Endothelial cell of umbilical vein (primary cell): ENCODE measurements around the gene SFMBT2. TPM values are rescaled to one million over a fixed set of nuclear protein-coding genes. Genes with fewer than 3 reads are reported as not detected.

Source experiments
- BruUV-seq: library from RNA; stranded (reverse); fragments of 400-500 nt; replicated peaks from 2 replicates; lab custom pipeline; 2021; lab: Mats Ljungman, UMichigan
- CTCF ChIA-PET: fragments of 300-600, 350-600 bp; sonication (Branson Sonifier 250); formaldehyde crosslinking; loops from one replicate; lab custom pipeline; 2021; ENCODE audit warnings: antibody characterized with exemption, inconsistent platforms; lab: Charles Lee
- POLR2A ChIA-PET: fragments of 300-600, 350-600 bp; sonication (Branson Sonifier 250); formaldehyde crosslinking; loops from one replicate; lab custom pipeline; 2021; ENCODE audit warnings: antibody characterized with exemption, inconsistent platforms; lab: Charles Lee
- DNase-seq: peaks from one replicate; pipeline ENCODE4 v3.0.0-alpha.2; 2011; ENCODE audit warnings: low read depth, low spot score
- FAIRE-seq: peaks from 2 replicates; lab custom pipeline; 2011; peaks lifted over from hg19 to GRCh38; lab: Jason Lieb, UNC
- H2AFZ ChIP-seq: 2 replicates; pipeline ENCODE4 v1.6.0; 2012; ENCODE audit warnings: low read depth, low read length, control low read depth, inconsistent platforms
- H3K27ac ChIP-seq: 2 replicates; pipeline ENCODE4 v1.5.1; 2011; ENCODE audit warnings: low read depth, mild to moderate bottlenecking, control low read depth, low read length, moderate library complexity; ENCODE audit not compliant: insufficient read depth
- H3K27me3 ChIP-seq, 2 experiments: 2 replicates each; pipeline versions ENCODE4 v1.6.0 to v1.6.1; 2011; ENCODE audit warnings: low read length in 2 of 2, mixed read lengths in 1 of 2; ENCODE audit not compliant: control insufficient read depth in 2 of 2, insufficient read depth in 2 of 2
- H3K36me3 ChIP-seq, 2 experiments: 2 replicates in 1 of 2; 3 replicates in 1 of 2; pipeline ENCODE4 v1.5.1; 2011; ENCODE audit warnings: low read length in 2 of 2, mild to moderate bottlenecking in 1 of 2, moderate library complexity in 1 of 2; ENCODE audit not compliant: control insufficient read depth in 2 of 2, insufficient read depth in 2 of 2; ENCODE audit errors: extremely low read depth in 1 of 2
- H3K4me1 ChIP-seq: 3 replicates; pipeline ENCODE4 v1.5.1; 2011; ENCODE audit warnings: mild to moderate bottlenecking, low read length; ENCODE audit not compliant: control insufficient read depth, insufficient read depth; ENCODE audit errors: extremely low read depth
- H3K4me2 ChIP-seq: 2 replicates; pipeline ENCODE4 v1.6.1; 2011; ENCODE audit warnings: low read length, control low read depth, mixed read lengths; ENCODE audit not compliant: insufficient read depth
- H3K4me3 ChIP-seq, 3 experiments: fragments of 200-600 bp in 1 of 3; sonication (generic), shearing (Covaris generic) in 1 of 3; replicated peaks in 1 of 3; 2 replicates each; pipeline ENCODE4 v1.5.1; 2011 to 2016; ENCODE audit warnings: control low read depth in 3 of 3, low read length in 3 of 3, mild to moderate bottlenecking in 2 of 3, inconsistent platforms in 1 of 3, low read depth in 1 of 3, moderate library complexity in 1 of 3; ENCODE audit not compliant: insufficient read depth in 1 of 3
- H3K79me2 ChIP-seq: 2 replicates; pipeline ENCODE4 v1.6.0; 2012; ENCODE audit warnings: low read length, inconsistent platforms; ENCODE audit not compliant: control insufficient read depth, insufficient read depth
- H3K9ac ChIP-seq: replicated peaks from 2 replicates; pipeline ENCODE3; 2011; ENCODE audit warnings: low read length, control low read depth; ENCODE audit not compliant: insufficient read depth; ENCODE audit errors: extremely low read depth
- H3K9me1 ChIP-seq: replicated peaks from 3 replicates; pipeline ENCODE4 v1.6.0; 2011; ENCODE audit warnings: mild to moderate bottlenecking, low read length; ENCODE audit not compliant: control insufficient read depth, insufficient read depth; ENCODE audit errors: extremely low read depth
- H3K9me3 ChIP-seq: replicated peaks from 2 replicates; pipeline ENCODE4 v1.5.1; 2012; ENCODE audit warnings: low read length, inconsistent platforms; ENCODE audit not compliant: control insufficient read depth, insufficient read depth
- H4K20me1 ChIP-seq: replicated peaks from 2 replicates; pipeline ENCODE3; 2011; ENCODE audit warnings: mild to moderate bottlenecking, low read length; ENCODE audit not compliant: control insufficient read depth, insufficient read depth; ENCODE audit errors: extremely low read depth
- EZH2 ChIP-seq: IDR thresholded peaks from 2 replicates; pipeline ENCODE4 v1.6.1; 2012; ENCODE audit warnings: borderline replicate concordance, low read depth, mild to moderate bottlenecking, moderate library complexity, low read length, inconsistent platforms; ENCODE audit not compliant: severe bottlenecking
- FOS ChIP-seq: IDR thresholded peaks from 2 replicates; pipeline ENCODE4 v1.6.1; 2011; ENCODE audit warnings: mild to moderate bottlenecking, low read length, moderate library complexity, borderline replicate concordance; ENCODE audit not compliant: insufficient read depth
- GATA2 ChIP-seq: IDR thresholded peaks from 2 replicates; pipeline ENCODE4 v1.7.0; 2011; ENCODE audit warnings: low read depth, mild to moderate bottlenecking, moderate library complexity, mixed read lengths, low read length; ENCODE audit not compliant: insufficient read length, insufficient read depth
- JUN ChIP-seq: IDR thresholded peaks from 2 replicates; pipeline ENCODE4 v1.6.1; 2011; ENCODE audit warnings: borderline replicate concordance, low read depth; ENCODE audit not compliant: insufficient read length, insufficient read depth
- MYC ChIP-seq: IDR thresholded peaks from one replicate; pipeline ENCODE4 v1.6.1; 2011; ENCODE audit warnings: mild to moderate bottlenecking, low read depth, low read length
- POLR2A ChIP-seq: IDR thresholded peaks from 2 replicates; pipeline ENCODE4 v1.6.1; 2012; ENCODE audit warnings: low read depth, mild to moderate bottlenecking, control low read depth, low read length
- POLR2AphosphoS5 ChIP-seq: IDR thresholded peaks from 2 replicates; pipeline ENCODE4 v1.6.1; 2012; ENCODE audit warnings: low read depth, mild to moderate bottlenecking, control low read depth, low read length, moderate library complexity; ENCODE audit not compliant: insufficient read depth
- dilution Hi-C: fragments of 300-500 bp; cut with MboI; formaldehyde crosslinking; loops from one replicate; pipeline ENCODE4 v1.15.0; 2019; ENCODE audit warnings: low sequenced_read_pairs; ENCODE audit not compliant: extremely low pct_ligation_motif_present
- intact Hi-C: fragments of 100-400 bp; cut with micrococcal nuclease; formaldehyde crosslinking; loops from one replicate; pipeline ENCODE4 v1.10.0; 2022
- polyA plus RNA-seq, 4 experiments: library from polyadenylated mRNA; depleted of rRNA in 3 of 4; stranded (reverse) in 3 of 4; unstranded in 1 of 4; fragments of >200 nt; gene quantifications; 2 replicates each; pipeline versions ENCODE4 v1.2.1 to v1.2.3, GENCODE V29; 2011 to 2012; ENCODE audit warnings: missing spikeins in 1 of 4
- total RNA-seq: library from RNA; stranded (reverse); gene quantifications from 2 replicates; pipeline ENCODE4 v1.2.3, GENCODE V29; 2021
- TF ChIP-seq, protein P1 (sequence below): IDR thresholded peaks from 2 replicates; pipeline ENCODE4 v1.6.1; 2011; ENCODE audit not compliant: insufficient read depth, insufficient read length
- TF ChIP-seq, protein P2 (sequence below), 2 donors: IDR thresholded peaks; 1 replicate in 1 of 2; 2 replicates in 1 of 2; pipeline ENCODE4 v1.5.1; 2011; ENCODE audit warnings: low read length in 2 of 2, mild to moderate bottlenecking in 2 of 2, moderate library complexity in 2 of 2, control low read depth in 1 of 2, inconsistent platforms in 1 of 2, low read depth in 1 of 2; ENCODE audit not compliant: insufficient read depth in 1 of 2; ENCODE audit errors: extremely low read depth in 1 of 2

SFMBT2 gene
- total and polyA plus RNA-seq, 2 donors (not counting 3 experiments of a cell fraction or from before 2014, with no cell fraction given) = 0.14 to 0.64 TPM

DNA sequence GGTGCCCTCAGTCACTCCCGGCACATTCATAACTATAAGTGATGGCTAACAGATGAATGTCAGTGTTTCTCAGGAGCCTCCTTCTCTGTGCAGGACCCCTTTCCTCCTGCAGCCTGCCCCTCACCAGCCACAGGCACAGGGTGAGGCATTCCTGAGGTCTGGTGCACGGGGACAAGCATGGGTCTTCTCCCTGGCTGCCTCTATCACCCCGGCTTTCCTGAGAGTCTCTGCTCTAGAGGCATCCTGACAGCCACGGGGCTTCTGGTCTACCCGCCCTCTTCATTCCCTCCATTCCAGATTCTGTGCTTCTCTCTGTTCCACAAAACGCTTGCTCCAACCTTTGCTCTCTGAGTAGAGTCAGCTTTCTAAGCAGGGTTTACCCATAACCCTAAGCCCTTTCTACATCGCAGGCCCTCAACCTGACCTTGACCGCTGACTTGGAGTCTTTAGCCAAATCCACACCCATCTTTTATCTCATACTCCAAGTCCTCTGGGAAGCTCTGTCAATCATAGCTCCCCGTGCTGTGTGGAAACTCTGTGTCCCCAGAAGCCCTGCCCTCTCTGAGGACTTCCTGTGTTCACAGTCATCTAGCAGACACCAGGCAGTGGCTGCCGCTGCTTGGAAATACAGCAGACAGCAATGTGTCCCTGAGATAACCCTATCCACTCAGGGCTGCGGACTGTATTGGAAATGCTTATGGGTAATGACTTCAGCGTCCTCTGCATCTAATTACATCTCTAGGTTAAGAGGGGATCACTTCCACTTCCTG lies 159.0 kb downstream of the SFMBT2 start:
- Histone ChIP-seq H3K27me3 (no peaks in the 10 kb centered on the region), H3K27ac (no peak overlapping the region), H3K4me1 (no peaks in the 10 kb centered on the region), H3K9me1 (no peaks in the 10 kb centered on the region), H3K79me2 (no peaks in the 10 kb centered on the region), H3K4me2 (no peak overlapping the region), H2AFZ (no peak overlapping the region), H3K36me3 (no peaks in the 10 kb centered on the region), H3K4me3 (no peak overlapping the region), H4K20me1 (no peaks in the 10 kb centered on the region), H3K9me3 (no peaks in the 10 kb centered on the region), H3K9ac (no peak overlapping the region)
- FAIRE-seq (no peak), DNase-seq (no peak)
- ChIA-PET POLR2A (no interaction called here), CTCF (no interaction called here)
- TF ChIP-seq JUN = no peak
- no peak for TF ChIP-seq GATA2
- no peak for TF ChIP-seq FOS
- TF ChIP-seq POLR2AphosphoS5 = no peak
- no TSS peak for BruUV-seq
- dilution Hi-C loops = no loop called here
- intact Hi-C loops = loop anchor here (10.0 kb wide), 1 partner anchor 327 kb away; no protein-coding TSS in a partner anchor

DNA sequence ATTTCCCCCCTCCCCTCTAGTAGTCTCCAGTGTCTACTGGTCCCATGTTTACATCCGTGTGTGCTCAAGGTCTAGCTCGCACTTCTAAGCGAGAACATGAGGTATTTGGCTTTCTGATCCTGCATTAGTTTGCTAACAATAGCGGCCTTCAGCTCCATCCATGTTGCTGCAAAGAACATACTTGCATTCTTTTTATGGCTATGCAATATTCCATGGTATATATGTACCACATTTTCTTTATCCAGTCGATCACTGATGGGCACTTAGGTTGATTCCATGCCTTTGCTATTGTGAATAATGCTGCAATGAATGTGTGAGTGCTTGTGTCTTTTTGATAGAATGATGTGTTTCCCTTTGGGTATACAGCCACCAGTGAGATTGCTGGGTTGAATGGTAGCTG lies 160.6 kb downstream of the SFMBT2 start:
- Histone ChIP-seq H3K4me1 (no peaks in the 10 kb centered on the region), H4K20me1 (no peaks in the 10 kb centered on the region), H3K9me3 (no peaks in the 10 kb centered on the region), H3K36me3 (no peaks in the 10 kb centered on the region), H2AFZ (no peak overlapping the region), H3K9ac (no peak overlapping the region), H3K9me1 (no peaks in the 10 kb centered on the region), H3K79me2 (no peaks in the 10 kb centered on the region), H3K4me2 (no peak overlapping the region), H3K27ac (no peak overlapping the region), H3K4me3 (no peak overlapping the region), H3K27me3 (no peaks in the 10 kb centered on the region)
- ChIA-PET CTCF (no interaction called here), POLR2A (no interaction called here)
- no TSS peak for BruUV-seq
- FAIRE-seq = no peak
- TF ChIP-seq GATA2 = no peak
- no peak for TF ChIP-seq EZH2
- no peak for TF ChIP-seq POLR2AphosphoS5
- no peak for TF ChIP-seq POLR2A
- TF ChIP-seq JUN = no peak
- TF ChIP-seq, protein P1, sequence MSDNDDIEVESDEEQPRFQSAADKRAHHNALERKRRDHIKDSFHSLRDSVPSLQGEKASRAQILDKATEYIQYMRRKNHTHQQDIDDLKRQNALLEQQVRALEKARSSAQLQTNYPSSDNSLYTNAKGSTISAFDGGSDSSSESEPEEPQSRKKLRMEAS = no peak
- TF ChIP-seq, protein P2, sequence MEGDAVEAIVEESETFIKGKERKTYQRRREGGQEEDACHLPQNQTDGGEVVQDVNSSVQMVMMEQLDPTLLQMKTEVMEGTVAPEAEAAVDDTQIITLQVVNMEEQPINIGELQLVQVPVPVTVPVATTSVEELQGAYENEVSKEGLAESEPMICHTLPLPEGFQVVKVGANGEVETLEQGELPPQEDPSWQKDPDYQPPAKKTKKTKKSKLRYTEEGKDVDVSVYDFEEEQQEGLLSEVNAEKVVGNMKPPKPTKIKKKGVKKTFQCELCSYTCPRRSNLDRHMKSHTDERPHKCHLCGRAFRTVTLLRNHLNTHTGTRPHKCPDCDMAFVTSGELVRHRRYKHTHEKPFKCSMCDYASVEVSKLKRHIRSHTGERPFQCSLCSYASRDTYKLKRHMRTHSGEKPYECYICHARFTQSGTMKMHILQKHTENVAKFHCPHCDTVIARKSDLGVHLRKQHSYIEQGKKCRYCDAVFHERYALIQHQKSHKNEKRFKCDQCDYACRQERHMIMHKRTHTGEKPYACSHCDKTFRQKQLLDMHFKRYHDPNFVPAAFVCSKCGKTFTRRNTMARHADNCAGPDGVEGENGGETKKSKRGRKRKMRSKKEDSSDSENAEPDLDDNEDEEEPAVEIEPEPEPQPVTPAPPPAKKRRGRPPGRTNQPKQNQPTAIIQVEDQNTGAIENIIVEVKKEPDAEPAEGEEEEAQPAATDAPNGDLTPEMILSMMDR (IDR thresholded peaks at IDR 0.05; ENCODE audit: extremely low read depth in 1 of 2, insufficient read depth in 1 of 2, low read depth in 1 of 2, low read length in 2 of 2) = no peak
- TF ChIP-seq FOS = no peak
- TF ChIP-seq MYC = no peak
- dilution Hi-C loops (no loop called here), intact Hi-C loops (loop anchor here (10.0 kb wide), 1 partner anchor 325 kb away; no protein-coding TSS in a partner anchor)
- DNase-seq = no peak
